Smooth muscle cell (in vitro differentiated cells): ENCODE data around the gene PLCG2. TPM values are rescaled to one million over a fixed set of nuclear protein-coding genes. Genes with fewer than 3 reads are reported as not detected.

Source experiments
- DNase-seq: peaks from one replicate; lab custom pipeline; 2025; ENCODE audit not compliant: unreplicated experiment; lab: John Stamatoyannopoulos, UW
- H2AFZ ChIP-seq: fragments of 200-600 bp; sonication (generic); 2 replicates; pipeline ENCODE4 v1.6.0; 2016; ENCODE audit warnings: antibody characterized with exemption, low read depth, mild to moderate bottlenecking
- H3F3A ChIP-seq: fragments of 200-600 bp; sonication (generic); 2 replicates; pipeline ENCODE4 v1.6.0; 2017; ENCODE audit warnings: antibody characterized with exemption, low read depth
- H3K27ac ChIP-seq: fragments of 200-600 bp; sonication (generic); 2 replicates; pipeline ENCODE4 v1.5.1; 2016; ENCODE audit warnings: low read depth, mild to moderate bottlenecking
- H3K27me3 ChIP-seq: fragments of 200-600 bp; sonication (generic); 2 replicates; pipeline ENCODE4 v1.6.1; 2016; ENCODE audit warnings: low read depth, mild to moderate bottlenecking
- H3K36me3 ChIP-seq: fragments of 200-600 bp; sonication (generic); 2 replicates; pipeline ENCODE4 v1.5.1; 2016; ENCODE audit warnings: low read depth
- H3K4me1 ChIP-seq: fragments of 200-600 bp; sonication (generic); 2 replicates; pipeline ENCODE4 v1.5.1; 2016; ENCODE audit warnings: low read depth
- H3K4me2 ChIP-seq: fragments of 200-600 bp; sonication (generic); 2 replicates; pipeline ENCODE4 v1.6.0; 2016; ENCODE audit warnings: mild to moderate bottlenecking
- H3K4me3 ChIP-seq: fragments of 200-600 bp; sonication (generic); 2 replicates; pipeline ENCODE4 v1.5.1; 2016; ENCODE audit warnings: mild to moderate bottlenecking
- H3K79me2 ChIP-seq: fragments of 200-600 bp; sonication (generic); 2 replicates; pipeline ENCODE4 v1.6.0; 2016; ENCODE audit warnings: low read depth, mild to moderate bottlenecking
- H3K9ac ChIP-seq: fragments of 200-600 bp; sonication (generic); 2 replicates; pipeline ENCODE4 v1.6.0; 2016; ENCODE audit warnings: low read depth
- H3K9me3 ChIP-seq: fragments of 200-600 bp; sonication (generic); replicated peaks from 2 replicates; pipeline ENCODE4 v1.5.1; 2016; ENCODE audit warnings: low read depth
- H4K20me1 ChIP-seq: fragments of 200-600 bp; sonication (generic); 2 replicates; pipeline ENCODE4 v1.6.0; 2016; ENCODE audit warnings: low read depth
- WGBS: methylation state at CpG from one replicate; pipeline ENCODE4 v1.1.7; 2016; ENCODE audit warnings: low lambda C conversion rate; 5-methylcytosine and 5-hydroxymethylcytosine counted together
- polyA plus RNA-seq: library from polyadenylated mRNA; unstranded; fragments of >200 nt; fragmentation: Nextera tagmentation; extraction: Ambion mirVana; gene quantifications from 2 replicates; pipeline ENCODE4 v1.2.1, GENCODE V29; 2016
- total RNA-seq: library from RNA; depleted of rRNA; stranded (reverse); fragments of >200 nt; gene quantifications from 2 replicates; pipeline ENCODE4 v1.2.3, GENCODE V29; 2014
- TF ChIP-seq, protein P1 (sequence below): fragments of 200-600 bp; sonication (generic); IDR thresholded peaks from 2 replicates; pipeline ENCODE4 v1.5.1; 2017; ENCODE audit warnings: borderline replicate concordance, mild to moderate bottlenecking, antibody characterized with exemption; ENCODE audit not compliant: insufficient read depth, poor library complexity, severe bottlenecking

Gene PLCG2
- total and polyA plus RNA-seq, 2 experiments from 2014 or later, result 1.7 TPM; not detected in 1

DNA sequence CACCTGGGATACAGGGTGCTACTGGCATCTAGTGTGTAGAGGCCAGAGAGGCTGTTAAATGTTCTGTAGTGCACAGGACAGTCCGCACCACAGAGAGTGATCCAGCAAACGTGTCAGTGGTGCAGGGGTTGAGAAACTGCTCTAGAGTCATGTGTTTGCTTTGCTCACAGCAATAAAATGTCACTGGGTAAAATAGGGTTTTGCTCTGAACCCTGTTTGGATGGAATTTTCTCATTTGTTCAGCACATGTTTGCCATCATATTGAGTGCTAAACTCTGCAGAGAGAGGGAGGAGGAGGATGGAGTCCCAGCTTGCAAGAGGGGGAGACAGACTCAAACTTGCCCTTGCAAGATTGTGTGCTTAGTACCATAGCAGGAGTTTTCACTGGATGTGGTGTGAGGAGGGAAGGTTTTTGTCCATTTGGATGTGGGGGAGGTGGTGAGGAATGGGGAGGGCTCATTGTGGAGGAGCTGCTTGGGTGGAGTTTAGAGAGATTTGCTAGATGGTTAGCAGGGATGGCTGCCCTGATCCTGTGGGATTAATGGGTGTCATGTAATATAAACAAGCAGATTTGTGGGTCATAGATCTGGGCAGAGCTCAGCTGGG is 11.8 kb downstream of the PLCG2 start:
- 44% methylated on average over 2 of the region's 2 CpGs for WGBS
- DNase-seq, result no peak
- H3K9ac ChIP-seq, result no peak overlapping the region
- no peaks in the 10 kb centered on the region for H3F3A ChIP-seq
- H3K27me3 ChIP-seq, result peaks cover 41% of the 10 kb centered on the region
- no peaks in the 10 kb centered on the region for H3K4me1 ChIP-seq
- no peaks in the 10 kb centered on the region for H4K20me1 ChIP-seq
- H2AFZ ChIP-seq, result no peak overlapping the region
- H3K27ac ChIP-seq, result no peak overlapping the region
- no peaks in the 10 kb centered on the region for H3K9me3 ChIP-seq
- H3K36me3 ChIP-seq, result no peaks in the 10 kb centered on the region
- no peaks in the 10 kb centered on the region for H3K79me2 ChIP-seq
- TF ChIP-seq, protein P1, sequence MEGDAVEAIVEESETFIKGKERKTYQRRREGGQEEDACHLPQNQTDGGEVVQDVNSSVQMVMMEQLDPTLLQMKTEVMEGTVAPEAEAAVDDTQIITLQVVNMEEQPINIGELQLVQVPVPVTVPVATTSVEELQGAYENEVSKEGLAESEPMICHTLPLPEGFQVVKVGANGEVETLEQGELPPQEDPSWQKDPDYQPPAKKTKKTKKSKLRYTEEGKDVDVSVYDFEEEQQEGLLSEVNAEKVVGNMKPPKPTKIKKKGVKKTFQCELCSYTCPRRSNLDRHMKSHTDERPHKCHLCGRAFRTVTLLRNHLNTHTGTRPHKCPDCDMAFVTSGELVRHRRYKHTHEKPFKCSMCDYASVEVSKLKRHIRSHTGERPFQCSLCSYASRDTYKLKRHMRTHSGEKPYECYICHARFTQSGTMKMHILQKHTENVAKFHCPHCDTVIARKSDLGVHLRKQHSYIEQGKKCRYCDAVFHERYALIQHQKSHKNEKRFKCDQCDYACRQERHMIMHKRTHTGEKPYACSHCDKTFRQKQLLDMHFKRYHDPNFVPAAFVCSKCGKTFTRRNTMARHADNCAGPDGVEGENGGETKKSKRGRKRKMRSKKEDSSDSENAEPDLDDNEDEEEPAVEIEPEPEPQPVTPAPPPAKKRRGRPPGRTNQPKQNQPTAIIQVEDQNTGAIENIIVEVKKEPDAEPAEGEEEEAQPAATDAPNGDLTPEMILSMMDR, result no peak
- H3K4me2 ChIP-seq, result no peak overlapping the region
- H3K4me3 ChIP-seq, result no peak overlapping the region

DNA sequence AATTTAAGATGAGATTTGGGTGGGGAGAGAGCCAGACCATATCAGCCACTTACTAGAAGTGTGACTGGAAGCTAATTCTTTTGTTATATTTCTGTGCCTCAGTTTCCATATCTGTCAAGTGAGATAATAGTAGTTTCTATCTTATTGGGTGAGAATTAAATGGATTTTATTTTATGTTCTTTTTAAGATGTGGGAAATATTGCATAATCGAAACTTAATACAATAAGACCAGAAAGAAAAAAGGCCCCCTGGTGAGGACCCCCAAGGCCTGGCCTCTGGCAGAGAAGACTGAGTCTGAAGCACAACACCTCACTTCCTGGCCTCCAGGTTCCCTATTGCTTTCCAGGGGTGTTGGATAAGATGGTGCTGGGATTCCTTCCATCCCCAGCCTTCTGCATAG is 13.7 kb downstream of the PLCG2 start:
- no peaks in the 10 kb centered on the region for H3F3A ChIP-seq
- peaks cover 39% of the 10 kb centered on the region for H3K27me3 ChIP-seq
- no peak overlapping the region for H3K27ac ChIP-seq
- no peaks in the 10 kb centered on the region for H4K20me1 ChIP-seq
- H3K4me1 ChIP-seq, result no peaks in the 10 kb centered on the region
- H3K4me3 ChIP-seq, result no peak overlapping the region
- no peak overlapping the region for H3K9ac ChIP-seq
- H3K79me2 ChIP-seq, result no peaks in the 10 kb centered on the region
- TF ChIP-seq, protein P1, result no peak
- WGBS, result 84% methylated on average over 1 of the region's 1 CpG
- no peak for DNase-seq
- no peaks in the 10 kb centered on the region for H3K36me3 ChIP-seq
- no peaks in the 10 kb centered on the region for H3K9me3 ChIP-seq
- H2AFZ ChIP-seq, result no peak overlapping the region
- H3K4me2 ChIP-seq, result no peak overlapping the region

DNA sequence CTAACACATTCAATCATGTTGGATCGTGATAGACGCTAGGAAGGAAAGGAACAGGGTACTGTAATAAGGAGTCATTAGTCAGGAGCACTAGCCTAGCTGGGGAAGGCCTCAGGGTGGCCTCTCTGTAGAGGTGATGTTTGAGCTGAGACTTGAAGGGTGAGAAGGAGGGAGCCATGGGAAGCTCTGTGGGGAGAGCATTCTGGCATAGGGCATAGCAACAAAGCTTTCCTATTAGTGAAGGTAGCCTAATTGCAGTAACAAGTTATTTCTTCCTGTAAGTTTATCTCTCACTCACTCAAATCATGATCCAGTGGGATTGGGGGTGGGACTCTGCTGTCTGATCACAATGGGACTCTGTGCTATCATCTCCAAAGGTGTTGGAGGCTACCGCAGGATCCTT is 16.1 kb downstream of the PLCG2 start:
- Histone ChIP-seq H3K27ac (no peak overlapping the region), H3K27me3 (peaks cover 29% of the 10 kb centered on the region), H3K4me2 (no peak overlapping the region), H3K4me3 (no peak overlapping the region), H3K9me3 (no peaks in the 10 kb centered on the region), H3K9ac (no peak overlapping the region), H2AFZ (no peak overlapping the region), H3K4me1 (no peaks in the 10 kb centered on the region), H4K20me1 (no peaks in the 10 kb centered on the region), H3K79me2 (no peaks in the 10 kb centered on the region), H3K36me3 (no peaks in the 10 kb centered on the region), H3F3A (no peaks in the 10 kb centered on the region)
- no peak for DNase-seq
- 95% methylated on average over 3 of the region's 3 CpGs for WGBS
- TF ChIP-seq, protein P1, result no peak

DNA sequence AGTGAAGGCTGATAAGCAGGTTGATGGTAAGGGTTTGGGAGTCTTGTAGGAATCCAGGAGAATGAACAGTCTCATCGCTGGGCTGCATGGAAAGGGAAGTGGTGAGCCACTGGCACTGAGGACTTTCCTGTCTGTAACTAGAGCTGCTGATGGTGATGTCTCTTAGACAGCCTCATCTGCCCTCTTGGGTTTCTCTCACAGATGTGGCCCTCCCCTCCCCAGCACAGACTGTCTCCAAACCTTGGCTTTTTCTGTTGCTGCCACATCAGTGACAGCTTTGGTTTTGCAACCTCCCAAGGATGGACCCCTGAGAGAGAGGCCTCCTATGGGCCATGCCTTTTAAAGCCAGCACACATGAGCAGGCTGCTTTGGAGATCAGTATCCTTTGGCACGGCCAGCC is 16.9 kb downstream of the PLCG2 start:
- no peaks in the 10 kb centered on the region for H3K36me3 ChIP-seq
- no peaks in the 10 kb centered on the region for H3F3A ChIP-seq
- H3K4me1 ChIP-seq, result no peaks in the 10 kb centered on the region
- peaks cover 27% of the 10 kb centered on the region for H3K27me3 ChIP-seq
- no peak overlapping the region for H3K4me2 ChIP-seq
- no peak for DNase-seq
- TF ChIP-seq, protein P1, result no peak
- no peaks in the 10 kb centered on the region for H3K79me2 ChIP-seq
- H3K4me3 ChIP-seq, result no peak overlapping the region
- WGBS, result 91% methylated on average over 2 of the region's 2 CpGs
- H2AFZ ChIP-seq, result no peak overlapping the region
- no peak overlapping the region for H3K9ac ChIP-seq
- no peaks in the 10 kb centered on the region for H4K20me1 ChIP-seq
- H3K27ac ChIP-seq, result no peak overlapping the region
- H3K9me3 ChIP-seq, result no peaks in the 10 kb centered on the region
